ENCODE data around the gene KCNAB3.
"Not testable (repeated sequence)": the region's sequence is repeated elsewhere in the genome, so short reads cannot be mapped to it uniquely, and the experiment has no call there.

Gene KCNAB3

GRCh38 chr17:7929158-7930023, at the start of gene KCNAB3:
TSS of gene KCNAB3 (minus strand) at chr17:7929856. CDS start at chr17:7929435, 421 bp downstream.
- DNase-seq, result no peak

GRCh38 chr17:7977805-7978204, 48.1 kb upstream of the KCNAB3 start:
- no peak for DNase-seq

- no peak for DNase-seq
Measured at GRCh38 chr17:7977039-7977438, 47.4 kb upstream of the KCNAB3 start.

GRCh38 chr17:7974638-7975131, 45.0 kb upstream of the KCNAB3 start:
- no peak for DNase-seq

GRCh38 chr17:7972131-7972785, 42.6 kb upstream of the KCNAB3 start:
- DNase-seq, result no peak

- DNase-seq, result no peak
Measured at GRCh38 chr17:7971651-7972050, 42.0 kb upstream of the KCNAB3 start.

GRCh38 chr17:7969433-7969832, 39.8 kb upstream of the KCNAB3 start:
- DNase-seq, result no peak

GRCh38 chr17:7967751-7968150, 38.1 kb upstream of the KCNAB3 start:
- no peak for DNase-seq

- DNase-seq, result no peak
Measured at GRCh38 chr17:7961421-7961820, 31.8 kb upstream of the KCNAB3 start.

GRCh38 chr17:7959503-7960253, 30.0 kb upstream of the KCNAB3 start:
- DNase-seq, result no peak

- no peak for DNase-seq
Measured at GRCh38 chr17:7956228-7956965, 26.7 kb upstream of the KCNAB3 start.

GRCh38 chr17:7955414-7956227, 26.0 kb upstream of the KCNAB3 start:
- no peak for DNase-seq

- DNase-seq, result not testable (repeated sequence)
Measured at GRCh38 chr17:7953266-7953665, 23.6 kb upstream of the KCNAB3 start.

GRCh38 chr17:7951143-7951792, 21.6 kb upstream of the KCNAB3 start:
- DNase-seq, result no peak

GRCh38 chr17:7950578-7950977, 20.9 kb upstream of the KCNAB3 start:
- DNase-seq, result no peak

- no peak for DNase-seq
Measured at GRCh38 chr17:7947651-7948050, 18.0 kb upstream of the KCNAB3 start.

GRCh38 chr17:7946441-7946840, 16.8 kb upstream of the KCNAB3 start:
- DNase-seq, result no peak

GRCh38 chr17:7945651-7946050, 16.0 kb upstream of the KCNAB3 start:
- no peak for DNase-seq

GRCh38 chr17:7944326-7944725, 14.7 kb upstream of the KCNAB3 start:
- DNase-seq, result no peak

- no peak for DNase-seq
Measured at GRCh38 chr17:7943291-7943690, 13.6 kb upstream of the KCNAB3 start.

GRCh38 chr17:7940743-7941142, 11.1 kb upstream of the KCNAB3 start:
- DNase-seq, result no peak
